Stimulated activated CD4-positive, alpha-beta T cell treated with anti-CD3 and anti-CD28 coated beads, Interleukin-12 subunit alpha, Interleukin-12 subunit beta, amount 100 ng/mL, for 24 hours (primary cell): ENCODE measurements around the gene JCAD.

Experiments
- DNase-seq, 2 experiments: peaks; one replicate each; pipeline ENCODE4 v3.0.0-alpha.2; 2020; ENCODE audit warnings: low read depth in 2 of 2

Gene JCAD

GRCh38 chr10:30046476-30046875 lies 12.9 kb downstream of the JCAD start:
- no peak for DNase-seq

DNA sequence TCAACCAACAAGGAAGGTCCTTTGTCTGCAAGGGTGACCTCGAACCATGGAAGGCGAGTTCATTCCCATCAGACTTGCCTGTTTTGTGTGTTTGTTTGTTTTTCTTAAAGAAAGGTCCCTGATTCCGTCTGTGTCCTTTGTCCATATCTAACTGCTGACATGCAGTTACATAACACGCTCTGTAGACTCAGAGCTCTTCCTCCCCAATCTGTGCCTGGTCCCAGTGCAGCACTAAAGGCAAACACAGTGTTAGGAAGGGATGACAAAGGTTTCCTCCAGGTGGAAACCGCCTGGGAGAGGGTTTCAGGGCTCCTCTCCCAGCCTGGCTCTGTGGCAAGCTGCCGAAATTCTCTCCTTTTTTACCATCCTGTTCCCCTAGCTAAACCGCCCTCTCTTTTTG lies 13.4 kb downstream of the JCAD start:
- no peak for DNase-seq

DNA sequence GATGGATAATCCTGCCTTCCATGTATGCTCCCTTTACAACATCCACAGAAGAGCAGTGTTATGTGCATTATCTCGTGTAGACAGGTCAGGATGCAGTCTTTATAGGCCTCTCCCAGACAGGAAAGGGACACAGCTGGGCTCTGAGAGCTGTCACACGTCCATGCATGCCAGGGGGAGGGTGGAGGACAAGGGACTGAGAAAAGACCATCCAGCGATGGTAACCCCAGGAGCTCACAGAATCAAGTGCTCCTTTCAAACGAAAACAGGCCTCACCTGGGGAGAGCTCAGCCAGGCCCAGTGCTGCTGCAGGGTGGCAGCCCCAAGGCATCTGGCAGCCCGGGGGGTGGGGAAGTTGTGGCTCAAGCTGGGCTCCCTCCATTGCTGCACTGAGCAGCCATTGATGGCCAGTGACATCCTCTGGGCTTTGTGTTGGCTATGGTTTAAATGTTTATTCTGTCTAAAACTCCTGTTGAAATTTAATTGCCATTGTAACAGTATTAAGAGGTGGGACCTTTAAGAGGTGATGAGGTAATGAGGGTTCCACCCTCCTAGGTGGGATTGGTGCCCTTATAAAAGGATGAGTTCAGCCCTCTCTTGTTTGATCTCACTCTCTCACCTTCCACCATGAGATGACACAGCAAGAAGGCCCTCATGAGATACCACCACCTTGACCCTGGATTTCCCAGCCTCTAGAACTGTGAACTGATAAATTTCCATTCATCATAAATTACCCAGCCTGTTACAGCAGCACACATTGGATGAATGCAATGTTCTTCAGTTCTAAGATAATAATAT lies 15.7 kb downstream of the JCAD start:
- no peak for DNase-seq

- no peak for DNase-seq
Measured at GRCh38 chr10:30042820-30043219, 16.6 kb downstream of the JCAD start.

DNA sequence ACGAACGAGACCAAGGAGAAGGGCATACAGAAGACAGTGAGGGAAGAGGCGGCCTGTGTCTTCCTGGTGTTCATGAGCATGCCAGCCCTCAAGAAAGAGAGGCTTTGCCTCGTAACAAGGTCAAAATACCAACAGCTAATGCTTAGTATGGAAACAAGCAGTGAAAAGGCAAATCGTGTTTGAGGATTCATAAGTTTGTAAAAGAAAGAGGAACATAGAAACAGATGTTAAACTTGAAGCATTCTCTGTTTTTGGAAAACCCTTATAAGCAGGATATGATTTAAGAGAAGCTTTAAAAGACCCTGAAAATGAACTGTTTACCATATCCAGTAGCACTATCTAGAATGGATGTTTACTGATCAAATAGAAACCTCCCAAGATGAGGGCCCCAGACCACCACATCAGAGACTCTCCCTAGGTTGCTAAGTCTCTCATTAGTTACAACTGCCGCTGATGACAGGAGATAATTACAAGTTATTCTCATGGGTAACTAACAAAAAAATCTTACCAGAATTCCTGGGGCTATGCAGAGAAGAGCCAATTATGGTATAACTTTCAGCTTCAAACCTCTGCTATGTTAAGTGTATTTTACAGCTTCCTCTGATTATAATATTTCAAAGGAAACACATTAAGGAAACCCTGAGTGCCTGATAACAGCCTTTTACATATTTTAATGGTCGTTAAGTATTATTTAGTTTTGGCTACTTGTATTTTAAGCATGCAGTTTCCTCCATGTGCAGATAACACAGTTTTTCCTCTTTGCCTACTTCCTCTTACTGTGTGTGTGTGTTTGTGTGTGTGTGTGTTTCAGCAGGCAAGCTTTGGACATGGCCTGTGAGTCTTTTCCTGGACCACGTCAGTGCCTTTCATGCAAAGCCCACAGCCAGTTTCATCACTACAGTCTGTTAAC lies 17.9 kb downstream of the JCAD start:
- no peak for DNase-seq

DNA sequence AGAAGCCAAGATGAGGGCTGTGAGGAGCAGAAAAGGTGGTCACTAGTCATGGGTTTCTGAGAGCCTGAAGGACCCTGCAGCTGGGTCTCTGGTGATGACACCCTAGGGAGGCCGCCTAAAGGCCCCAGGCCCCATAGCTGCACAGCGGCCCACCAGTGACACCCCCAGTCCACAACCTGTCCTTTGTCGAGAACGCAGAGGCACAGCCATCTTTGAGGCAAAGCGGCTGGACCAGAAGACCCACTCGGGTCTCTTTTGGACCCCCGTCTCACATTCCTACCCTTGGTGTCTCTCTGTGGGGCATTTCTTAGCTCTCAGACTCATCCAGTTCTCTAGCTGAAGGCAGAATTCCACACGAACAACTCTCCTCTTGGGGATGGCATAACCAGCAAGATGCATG lies 18.8 kb downstream of the JCAD start:
- DNase-seq, result no peak

- DNase-seq, result no peak
Measured at GRCh38 chr10:30039988-30040387, 19.4 kb downstream of the JCAD start.

DNA sequence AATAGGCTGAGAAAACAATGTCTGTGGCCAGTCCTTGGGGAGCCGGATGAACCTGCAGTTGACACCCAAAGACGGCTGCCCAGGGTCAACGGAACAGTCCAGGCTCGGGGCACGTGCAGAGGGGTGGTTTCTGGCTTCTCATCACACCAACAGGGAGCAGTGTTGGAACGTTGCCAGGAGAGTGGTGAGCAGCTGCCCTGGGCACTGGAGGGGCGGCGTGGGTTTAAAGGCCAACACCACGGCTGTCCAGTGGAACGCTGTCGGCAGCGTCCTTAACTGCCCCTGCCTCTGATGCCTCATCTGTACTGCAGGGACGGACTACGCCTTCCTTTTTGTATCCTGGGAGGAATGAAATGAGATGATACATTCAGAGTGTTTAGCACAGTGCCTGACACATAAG lies 19.8 kb downstream of the JCAD start:
- no peak for DNase-seq

GRCh38 chr10:30038781-30039536 lies 20.4 kb downstream of the JCAD start:
- DNase-seq, result no peak

DNA sequence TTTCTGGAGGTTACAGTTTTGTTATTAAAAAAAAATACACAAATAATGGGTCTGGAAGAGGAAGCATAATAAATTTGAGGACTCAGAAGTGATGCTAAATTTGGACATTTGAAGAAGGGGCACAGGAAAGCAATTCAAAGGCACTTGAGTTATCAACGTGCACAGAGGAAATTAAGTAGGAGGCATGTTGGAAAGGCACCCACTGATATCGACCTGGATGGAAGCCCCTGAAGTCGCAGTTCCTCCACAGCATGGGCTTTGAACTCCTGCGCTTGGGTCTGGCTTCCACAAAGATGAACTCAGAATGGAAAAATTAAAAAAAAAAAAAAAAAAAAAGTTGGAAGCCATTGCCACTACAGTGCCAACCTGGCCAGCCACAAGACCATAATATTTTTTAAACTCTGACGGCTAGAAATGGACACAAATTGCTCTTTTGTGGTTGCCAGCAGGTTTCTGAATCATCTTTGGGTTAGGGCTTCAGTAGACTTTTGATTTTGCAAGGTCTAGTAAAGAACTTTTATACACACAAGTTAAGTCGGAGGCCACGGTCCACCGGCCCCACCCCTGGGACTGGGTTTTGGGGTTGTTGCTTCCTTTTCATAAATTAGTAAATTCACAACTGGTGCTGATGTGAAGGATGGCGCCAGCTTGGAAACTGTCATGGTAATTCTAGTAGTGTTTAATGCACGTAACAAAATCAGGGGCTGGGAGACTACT lies 21.6 kb downstream of the JCAD start:
- no peak for DNase-seq

DNA sequence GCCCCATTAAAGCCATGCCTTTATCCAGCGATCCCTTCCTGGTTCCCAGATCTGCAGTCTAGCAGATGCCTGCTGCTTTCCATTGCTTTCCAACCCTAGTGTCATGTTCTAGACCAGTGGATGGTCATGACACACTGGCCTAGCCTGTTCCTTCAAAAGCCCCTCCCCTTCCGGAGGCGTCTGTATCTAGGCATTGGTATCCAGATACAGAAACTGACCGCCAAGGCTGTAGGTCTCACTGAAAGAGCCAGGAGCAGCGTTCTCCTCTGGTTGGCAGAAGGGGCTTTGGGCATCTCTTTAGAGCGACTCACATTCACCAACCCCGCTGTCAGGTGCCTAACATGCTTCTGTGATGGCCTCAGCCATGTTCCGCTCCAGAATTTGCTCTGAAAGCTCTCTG lies 22.6 kb downstream of the JCAD start:
- no peak for DNase-seq

DNA sequence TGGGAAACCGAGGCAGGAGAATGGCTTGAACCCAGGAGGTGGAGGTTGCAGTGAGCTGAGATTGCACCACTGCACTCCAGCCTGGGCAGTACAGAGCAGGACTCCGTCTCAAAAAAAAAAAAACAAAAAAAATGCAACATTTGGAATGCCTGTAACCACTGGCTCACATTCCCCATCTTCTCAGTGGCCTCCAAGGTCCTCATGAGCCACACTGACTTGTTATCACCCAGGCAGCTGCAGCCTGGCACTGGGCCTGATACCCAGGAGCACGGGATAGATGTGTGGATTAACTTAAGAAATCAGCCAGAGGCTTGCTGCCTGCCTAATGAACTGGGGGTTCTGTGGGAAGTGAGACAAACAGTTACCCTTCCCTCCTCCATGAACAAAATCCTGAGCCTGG lies 23.0 kb downstream of the JCAD start:
- no peak for DNase-seq

DNA sequence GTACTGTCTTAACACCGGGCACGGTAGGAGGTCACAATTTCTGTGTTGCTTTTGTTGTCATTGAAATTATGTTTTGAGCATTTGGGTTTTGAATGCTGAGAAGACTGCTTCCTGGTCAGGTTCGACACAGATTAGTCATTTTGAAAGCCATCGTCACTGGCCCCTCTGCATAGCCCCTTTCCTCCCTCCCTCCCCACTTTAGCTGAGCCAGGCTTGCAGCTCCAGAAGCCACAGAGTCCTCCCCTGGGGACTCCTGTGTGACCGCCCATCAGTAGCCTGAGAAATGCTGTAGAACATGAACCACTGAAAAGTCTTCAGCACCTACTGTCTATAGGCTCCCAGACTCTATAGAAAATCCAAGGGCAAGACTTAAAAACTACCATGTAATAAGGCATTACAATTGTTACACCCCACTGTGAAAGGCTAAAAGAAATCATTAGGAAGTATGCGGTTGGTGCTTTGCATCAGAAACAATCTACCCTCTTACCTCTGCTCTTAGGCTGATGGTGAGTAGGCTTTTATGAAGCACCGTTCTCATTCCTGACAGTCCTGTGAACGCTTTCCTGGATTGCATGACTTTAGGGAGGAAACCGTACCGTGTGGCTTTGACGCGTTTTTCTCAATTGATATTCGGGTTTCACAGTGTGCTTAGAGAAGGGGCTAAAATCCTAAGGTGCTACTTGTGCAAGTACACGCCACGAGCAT lies 24.8 kb downstream of the JCAD start:
- DNase-seq, result no peak

DNA sequence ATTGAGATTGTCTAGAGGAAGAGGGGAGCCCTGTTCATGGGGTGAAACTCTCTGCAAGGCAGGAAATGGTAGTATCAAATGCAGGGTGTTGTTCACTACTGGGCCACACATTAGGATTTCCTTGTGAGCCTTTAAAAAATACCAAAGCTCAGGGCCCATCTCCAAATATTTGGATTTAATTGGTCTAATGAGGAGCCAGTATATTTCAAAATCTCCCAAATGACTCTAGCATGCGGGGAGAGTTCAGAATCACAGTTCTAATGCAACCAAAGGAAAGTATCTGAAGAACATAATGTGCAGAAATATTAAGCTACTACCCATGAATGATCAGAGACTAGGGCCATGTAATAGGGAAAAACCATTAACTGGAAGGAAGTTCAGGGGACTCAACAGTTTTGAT lies 27.3 kb downstream of the JCAD start:
- no peak for DNase-seq

GRCh38 chr10:30029872-30030256 lies 29.5 kb downstream of the JCAD start:
- no peak for DNase-seq

GRCh38 chr10:30029164-30029871 lies 30.1 kb downstream of the JCAD start:
- no peak for DNase-seq

- no peak for DNase-seq
Measured at GRCh38 chr10:30028738-30029030, 30.7 kb downstream of the JCAD start.

DNA sequence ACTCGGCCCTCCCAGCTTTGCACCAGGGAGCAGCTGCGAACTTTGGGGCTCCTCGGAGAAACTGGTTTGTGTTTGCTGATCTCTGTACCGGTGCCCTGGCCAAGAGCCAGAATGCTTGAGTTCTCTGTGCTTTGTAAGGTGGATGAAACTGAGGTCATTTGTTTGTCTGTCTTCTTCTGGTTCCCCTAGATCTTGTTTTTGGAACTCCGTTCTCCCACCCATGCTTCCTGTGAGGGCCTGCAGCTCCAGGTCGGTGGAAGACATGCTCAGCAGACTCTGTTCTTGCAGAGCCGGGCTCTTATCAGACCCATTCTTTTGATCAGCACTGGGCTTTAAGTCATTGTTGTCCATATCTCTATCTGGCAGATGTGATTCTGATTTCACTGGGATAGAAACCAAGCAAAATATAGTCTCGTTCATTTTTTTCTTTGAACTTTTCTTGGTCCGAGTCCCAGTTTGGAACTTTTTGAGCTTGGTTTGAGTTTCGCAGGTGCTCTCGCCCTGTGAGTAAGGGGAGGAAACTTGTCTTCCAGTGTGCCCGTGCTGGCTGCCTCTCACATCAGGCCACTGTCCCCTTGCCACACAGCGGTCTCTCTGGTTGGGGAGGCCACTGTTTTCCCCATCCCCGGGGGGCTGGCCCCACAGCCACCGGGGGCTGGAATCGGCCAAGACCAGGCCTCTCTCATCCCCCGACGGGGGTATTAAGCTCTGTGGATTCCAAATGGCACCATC lies 31.2 kb downstream of the JCAD start:
- DNase-seq, result no peak

DNA sequence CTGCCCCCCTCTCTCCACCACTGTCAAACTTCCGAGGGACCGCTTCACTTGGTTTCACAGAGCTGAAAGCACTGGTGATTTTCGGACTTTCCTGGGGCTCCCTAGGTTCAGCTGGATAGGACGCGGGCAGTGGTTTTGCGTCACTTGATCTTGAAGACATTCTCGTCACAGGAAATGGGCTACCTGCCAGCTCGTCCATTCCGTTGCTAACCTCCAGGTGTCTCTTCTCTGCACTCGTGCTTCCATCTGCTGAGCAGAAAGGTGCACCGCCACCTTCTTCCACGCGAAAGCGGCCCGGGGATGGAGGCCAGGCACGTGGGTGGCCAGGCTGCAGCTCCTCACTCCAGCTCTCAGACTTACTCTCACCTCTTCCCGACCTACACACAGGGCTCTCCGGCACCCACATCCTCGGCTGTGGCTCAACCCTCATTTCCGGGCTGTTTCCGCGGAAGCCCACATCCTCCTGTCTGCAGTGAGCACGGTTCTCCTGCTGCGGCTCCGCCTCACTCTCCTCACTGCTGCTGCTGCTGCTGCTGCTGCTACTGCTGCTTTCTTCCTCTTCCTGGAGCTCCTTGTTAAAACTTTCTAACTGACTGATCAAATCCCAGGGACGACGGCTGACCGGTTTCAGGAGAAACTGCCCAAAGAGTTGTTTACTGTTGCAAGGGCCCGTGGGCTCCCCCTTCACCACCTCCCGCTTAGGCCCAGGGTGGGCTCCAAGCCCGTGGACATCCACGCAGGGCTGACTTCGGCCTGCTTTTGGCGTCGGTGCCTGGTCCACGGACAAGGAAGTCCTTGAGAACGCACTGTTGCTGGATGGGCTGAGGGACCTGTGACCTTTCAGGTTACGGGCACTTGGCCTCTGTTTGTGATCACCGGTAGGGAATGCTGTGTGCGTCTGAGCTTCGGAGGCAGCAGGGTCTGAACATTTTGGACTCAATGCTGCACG lies 32.1 kb downstream of the JCAD start:
- peak; percentile 62 to 76 for DNase-seq
